ENCODE results near the gene PACRG.

- no peak for TF ChIP-seq CTCF (IDR thresholded peaks at IDR 0.05; ENCODE audit: insufficient read depth, low read length, poor library complexity, severe bottlenecking)
- no peak for TF ChIP-seq EZH2phosphoT487 (conservative IDR thresholded peaks at IDR 0.05; ENCODE audit: low read length)
Observed at GRCh38 chr6:163344411-163344810, 616.6 kb downstream of the PACRG start.
